ENCODE data around the gene FAM114A2. TPM values are rescaled to one million over a fixed set of nuclear protein-coding genes. Genes with fewer than 3 reads are reported as not detected.

FAM114A2 gene
- total RNA-seq, 1 experiment from 2014 or later = 19.8 TPM

- BruUV-seq (replicated peaks) = no TSS peak
- Histone ChIP-seq H3K9me2 (ENCODE audit: insufficient read depth) (no peaks in the 10 kb centered on the region), H3K4me1 (ENCODE audit: control insufficient read depth in 1 of 2, insufficient read depth in 2 of 2, low read length in 2 of 2) (no peaks in the 10 kb centered on the region), H3K27ac (ENCODE audit: low read depth, low read length) (no peak overlapping the region), H3K4me2 (ENCODE audit: low read length) (no peak overlapping the region), H3K27me3 (ENCODE audit: insufficient read depth, low read length) (no peaks in the 10 kb centered on the region), H3K9ac (ENCODE audit: low read length) (no peak overlapping the region), H2AFZ (ENCODE audit: low read depth, low read length, poor library complexity, severe bottlenecking) (no peak overlapping the region), H3K36me3 (ENCODE audit: control insufficient read depth in 1 of 2, insufficient read depth in 2 of 2, low read length in 2 of 2) (no peaks in the 10 kb centered on the region), H3K9me3 (ENCODE audit: control insufficient read depth in 1 of 2, insufficient read depth in 1 of 2, low read depth in 1 of 2, low read length in 2 of 2) (no peaks in the 10 kb centered on the region), H3K4me3 (replicated peaks in 1 of 2; ENCODE audit: low read depth in 1 of 2, low read length in 2 of 2) (no peak overlapping the region), H3K79me2 (ENCODE audit: insufficient read depth, low read length) (no peaks in the 10 kb centered on the region), H4K20me1 (ENCODE audit: insufficient read depth) (no peaks in the 10 kb centered on the region)
- intact Hi-C loops (cut with micrococcal nuclease) = no loop called here
- ChIA-PET RAD21 (ENCODE audit: low non-redundant PET in 1 of 2, low total read pairs in 2 of 2, uncharacterized antibody in 2 of 2, unreplicated experiment in 2 of 2) (no interaction called here), CTCF (interaction anchor here (1.4 kb wide), 1 partner anchor 14 kb away, joined by 6 read pairs; no protein-coding TSS in a partner anchor), POLR2A (no interaction called here)
- TF ChIP-seq EGR1 (IDR thresholded peaks at IDR 0.05; ENCODE audit: low read depth) (no peak), CEBPB (IDR thresholded peaks at IDR 0.05; ENCODE audit: low read depth) (no peak), REST (IDR thresholded peaks at IDR 0.05; ENCODE audit: low read depth) (no peak), EZH2phosphoT487 (IDR thresholded peaks at IDR 0.05; ENCODE audit: borderline replicate concordance) (no peak), POLR2AphosphoS5 (IDR thresholded peaks at IDR 0.05; ENCODE audit: low read depth, low read length) (no peak), YY1 (IDR thresholded peaks at IDR 0.05; ENCODE audit: extremely low read depth, insufficient replicate concordance, low read depth, low read length) (no peak), EZH2 (IDR thresholded peaks at IDR 0.05) (no peak), MAX (IDR thresholded peaks at IDR 0.05) (no peak), CBX3 (IDR thresholded peaks at IDR 0.05; ENCODE audit: low read depth) (no peak), ELF1 (IDR thresholded peaks at IDR 0.05; ENCODE audit: borderline replicate concordance, low read depth) (no peak), RAD21 (IDR thresholded peaks at IDR 0.05; ENCODE audit: low read depth) (no peak), FOSL1 (IDR thresholded peaks at IDR 0.05; ENCODE audit: low read depth) (no peak), SIN3A (IDR thresholded peaks at IDR 0.05; ENCODE audit: low read depth) (no peak), SP1 (IDR thresholded peaks at IDR 0.05; ENCODE audit: low read depth) (no peak), ATF3 (IDR thresholded peaks at IDR 0.05) (no peak), CTCF (IDR thresholded peaks at IDR 0.05 in 2 of 3, conservative IDR thresholded peaks at IDR 0.05 in 1 of 3; ENCODE audit: borderline replicate concordance in 1 of 3, insufficient read depth in 1 of 3, low read depth in 2 of 3, low read length in 2 of 3) (no peak)
- DNase-seq (ENCODE audit: low read depth, low spot score) (no peak), ATAC-seq (no peak)
Observed at GRCh38 chr5:154086146-154086545, 47.4 kb upstream of the FAM114A2 start.
